GM21447 (cell line): Measurements from ENCODE around the gene TOX2.

Experiments
- ATAC-seq: cut with Tn5 transposase; IDR thresholded peaks from one replicate; pipeline ENCODE4 v1.9.1; 2021; ENCODE audit not compliant: unreplicated experiment

Gene TOX2

GRCh38 chr20:44092551-44093248 lies 178.0 kb downstream of the TOX2 start:
- no peak for ATAC-seq

- ATAC-seq = no peak
Measured at GRCh38 chr20:44093249-44093582, 178.6 kb downstream of the TOX2 start.

DNA sequence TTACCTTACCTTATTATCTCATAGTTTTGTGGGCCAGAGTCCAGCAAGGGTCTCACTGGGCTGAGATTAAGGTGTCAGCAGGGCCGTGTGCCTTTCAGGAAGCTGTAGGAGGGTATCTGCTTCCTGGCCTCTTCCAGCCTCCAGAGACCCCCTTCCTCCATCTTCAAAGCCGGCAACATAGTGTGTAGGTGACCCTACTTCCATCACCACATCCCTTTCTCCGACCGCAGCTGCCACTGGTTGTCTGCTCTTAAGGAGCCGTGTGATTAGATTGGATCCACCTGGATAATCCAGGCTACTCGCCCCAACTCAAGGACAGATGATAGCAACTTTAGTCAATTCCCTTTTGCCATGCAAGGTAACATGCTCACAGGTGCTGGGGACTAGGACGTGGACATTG lies 181.2 kb downstream of the TOX2 start:
- no peak for ATAC-seq

DNA sequence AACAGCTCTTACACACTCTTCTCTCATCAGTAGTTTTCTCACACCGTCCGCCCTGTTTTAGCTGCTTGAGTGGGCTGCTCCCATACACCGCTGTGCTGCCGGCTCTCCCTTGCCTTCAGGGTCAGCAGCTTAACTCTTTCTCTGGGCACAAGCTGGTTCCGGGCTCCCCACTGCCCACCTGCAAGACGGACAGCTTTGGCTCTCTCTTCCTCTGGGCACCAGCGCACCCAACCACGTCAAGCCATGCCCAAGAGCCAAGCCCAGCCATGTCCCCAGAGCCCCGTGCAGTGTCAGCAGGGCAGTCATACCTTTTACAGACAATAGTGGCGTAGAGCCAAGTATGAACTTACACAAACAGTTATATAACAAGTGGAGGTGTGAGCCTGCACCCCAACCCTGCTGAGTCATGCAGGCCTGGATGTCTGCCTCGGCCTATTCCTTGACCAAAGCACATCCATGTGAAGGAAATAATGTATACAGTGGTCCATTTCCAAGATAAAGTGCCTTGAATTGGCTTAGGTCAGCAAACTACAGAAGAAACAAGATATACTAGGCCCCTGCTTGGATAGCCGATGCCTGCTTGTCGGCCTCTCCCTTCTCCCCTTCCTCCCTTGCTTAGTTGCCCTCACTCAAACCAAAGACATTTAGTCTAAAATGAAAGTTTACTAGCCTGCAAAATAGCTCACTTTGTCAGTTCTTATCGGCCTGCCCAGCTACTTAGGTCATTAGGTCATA lies 183.0 kb downstream of the TOX2 start:
- ATAC-seq = no peak

GRCh38 chr20:44098256-44098630 lies 183.6 kb downstream of the TOX2 start:
- ATAC-seq = no peak

DNA sequence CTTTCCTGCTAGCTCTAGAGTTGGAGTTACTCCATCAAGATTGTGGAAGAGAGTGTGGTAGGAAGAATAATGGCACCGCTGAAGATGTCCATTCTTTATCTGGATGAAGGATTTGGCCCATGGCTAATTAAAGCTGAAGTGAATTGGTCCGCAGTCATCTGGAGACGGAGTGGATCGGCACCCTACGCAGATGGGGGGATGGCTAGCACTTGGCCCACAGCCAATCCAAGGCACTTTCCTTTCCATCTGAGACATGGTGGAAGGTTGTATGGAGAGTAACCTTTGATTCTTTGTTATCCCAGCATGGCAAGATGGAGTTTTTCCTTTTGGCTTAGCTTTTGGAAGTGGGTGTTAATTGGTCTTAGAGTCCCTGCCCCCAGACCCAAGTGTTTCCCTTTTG lies 184.0 kb downstream of the TOX2 start:
- ATAC-seq = no peak

DNA sequence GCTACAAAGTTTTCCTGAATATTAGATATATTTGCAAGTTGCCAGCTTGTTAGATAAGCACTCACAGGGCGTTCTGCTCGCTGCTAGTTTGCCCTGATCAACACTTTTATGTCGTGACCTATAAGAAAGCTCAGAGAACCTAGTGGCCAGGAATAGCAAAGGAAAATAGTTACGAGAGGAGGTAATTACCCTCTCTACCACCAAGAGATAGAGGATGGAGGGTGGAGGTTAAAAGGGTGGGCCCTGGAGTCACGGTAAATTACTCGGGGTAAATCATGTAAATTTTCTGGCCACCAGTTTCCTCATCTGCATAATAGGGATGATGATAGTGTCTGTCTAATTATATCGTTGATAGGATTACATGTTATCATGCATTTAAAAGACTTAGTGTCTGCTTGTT lies 185.2 kb downstream of the TOX2 start:
- no peak for ATAC-seq

DNA sequence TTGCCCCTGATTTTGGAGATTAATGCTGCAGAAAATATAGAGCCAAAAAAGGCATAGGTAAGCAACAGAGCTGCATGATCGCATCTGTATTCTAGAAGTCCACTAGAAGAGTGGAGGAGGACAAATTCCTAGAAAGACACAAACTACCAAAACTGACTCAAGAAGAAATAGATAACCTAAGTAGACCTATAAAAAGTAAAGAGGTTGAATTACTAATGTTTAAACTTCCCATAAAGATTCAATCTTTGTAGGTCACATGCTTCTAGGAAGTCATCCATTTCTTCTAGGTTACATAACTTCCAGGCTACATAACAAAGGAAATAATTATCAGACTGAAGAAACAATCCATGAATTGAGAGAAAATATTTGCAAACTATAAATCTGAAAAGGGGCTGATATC lies 187.9 kb downstream of the TOX2 start:
- ATAC-seq = no peak

GRCh38 chr20:44104798-44105517 lies 190.3 kb downstream of the TOX2 start:
- no peak for ATAC-seq

DNA sequence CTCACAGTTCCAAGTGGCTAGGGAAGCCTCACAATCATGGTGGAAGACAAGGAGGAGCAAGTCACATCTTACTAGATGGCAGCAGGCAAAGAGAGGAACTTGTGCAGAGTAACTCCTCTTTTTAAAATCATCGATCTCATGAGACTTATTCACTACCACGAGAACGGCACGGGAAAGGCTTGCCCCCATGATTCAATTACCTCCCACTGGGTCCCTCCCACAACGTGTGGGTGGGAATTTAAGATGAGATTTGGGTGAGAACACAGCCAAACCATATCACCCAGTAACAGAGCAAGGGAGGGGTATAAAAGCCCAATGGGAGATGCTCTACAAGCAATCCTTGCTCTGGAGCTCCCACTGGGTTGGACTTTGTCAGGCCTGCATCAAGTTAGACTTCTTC lies 192.0 kb downstream of the TOX2 start:
- no peak for ATAC-seq

- no peak for ATAC-seq
Measured at GRCh38 chr20:44109951-44110361, 195.3 kb downstream of the TOX2 start.

DNA sequence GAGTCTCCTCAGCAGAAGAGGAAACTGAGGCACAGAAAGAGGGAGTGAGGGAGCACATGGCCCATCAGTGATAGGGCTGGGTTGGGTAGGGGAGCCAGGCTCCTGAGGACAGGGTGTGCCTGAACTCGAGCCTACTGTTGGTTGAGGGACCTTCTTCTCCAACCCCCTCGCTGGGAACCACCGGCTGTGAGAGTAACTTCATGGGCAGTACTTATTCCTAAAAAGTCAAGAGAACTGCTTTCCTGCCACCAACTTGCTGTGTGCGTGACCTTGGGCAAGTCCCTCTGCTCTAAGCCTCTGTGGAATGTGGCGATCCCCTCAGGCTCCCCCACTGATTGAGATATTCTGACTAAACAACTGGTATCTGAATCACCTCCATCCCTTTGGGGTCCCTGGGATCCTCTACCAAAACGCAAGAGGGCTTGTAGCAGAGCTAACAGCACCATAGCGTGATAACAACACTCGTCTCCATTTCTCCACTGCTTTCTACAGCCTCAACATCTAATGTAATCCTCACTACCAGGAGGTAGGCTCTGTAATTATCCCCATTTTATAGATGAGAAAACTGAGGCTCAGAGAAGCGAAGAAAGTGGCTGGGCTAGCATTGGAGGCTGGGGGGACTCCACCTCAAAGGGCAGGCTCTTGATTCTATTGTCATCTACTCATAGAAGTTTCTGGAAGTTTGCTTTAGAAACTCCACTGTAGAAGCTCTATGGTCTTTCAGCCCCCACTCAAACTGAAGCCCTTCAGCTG lies 196.3 kb downstream of the TOX2 start:
- no peak for ATAC-seq

DNA sequence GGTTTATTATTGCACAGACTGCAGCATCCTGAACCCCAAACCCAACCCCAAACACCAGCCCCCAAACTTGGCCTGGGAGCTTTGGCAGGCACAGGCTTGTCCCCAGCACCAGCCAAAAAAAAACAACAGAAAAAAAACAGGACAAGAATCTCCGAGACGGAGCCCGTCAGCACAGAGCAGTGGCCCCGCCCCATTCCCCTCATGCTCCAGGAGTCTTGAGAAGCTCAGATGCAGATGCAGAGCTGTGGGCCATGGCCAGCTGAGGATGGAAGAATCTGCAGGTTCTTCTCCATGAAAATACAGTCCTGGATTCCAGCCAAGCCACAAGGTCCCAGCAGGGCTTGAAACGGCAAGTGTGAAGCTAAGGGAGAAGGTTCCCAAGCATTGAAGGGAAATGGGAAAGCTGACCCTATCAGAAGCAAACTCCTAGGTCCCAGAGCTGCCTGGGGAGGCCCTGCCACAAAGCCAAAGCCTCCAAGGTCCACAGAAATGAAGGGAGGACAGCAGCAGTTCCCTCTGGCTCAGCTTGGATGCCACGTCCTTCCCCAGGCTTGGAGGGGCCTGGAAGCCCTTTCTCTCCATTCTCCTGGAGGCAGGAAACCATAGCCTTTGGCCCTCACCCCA lies 197.2 kb downstream of the TOX2 start:
- ATAC-seq = no peak

- no peak for ATAC-seq
Measured at GRCh38 chr20:44112456-44112855, 197.8 kb downstream of the TOX2 start.

DNA sequence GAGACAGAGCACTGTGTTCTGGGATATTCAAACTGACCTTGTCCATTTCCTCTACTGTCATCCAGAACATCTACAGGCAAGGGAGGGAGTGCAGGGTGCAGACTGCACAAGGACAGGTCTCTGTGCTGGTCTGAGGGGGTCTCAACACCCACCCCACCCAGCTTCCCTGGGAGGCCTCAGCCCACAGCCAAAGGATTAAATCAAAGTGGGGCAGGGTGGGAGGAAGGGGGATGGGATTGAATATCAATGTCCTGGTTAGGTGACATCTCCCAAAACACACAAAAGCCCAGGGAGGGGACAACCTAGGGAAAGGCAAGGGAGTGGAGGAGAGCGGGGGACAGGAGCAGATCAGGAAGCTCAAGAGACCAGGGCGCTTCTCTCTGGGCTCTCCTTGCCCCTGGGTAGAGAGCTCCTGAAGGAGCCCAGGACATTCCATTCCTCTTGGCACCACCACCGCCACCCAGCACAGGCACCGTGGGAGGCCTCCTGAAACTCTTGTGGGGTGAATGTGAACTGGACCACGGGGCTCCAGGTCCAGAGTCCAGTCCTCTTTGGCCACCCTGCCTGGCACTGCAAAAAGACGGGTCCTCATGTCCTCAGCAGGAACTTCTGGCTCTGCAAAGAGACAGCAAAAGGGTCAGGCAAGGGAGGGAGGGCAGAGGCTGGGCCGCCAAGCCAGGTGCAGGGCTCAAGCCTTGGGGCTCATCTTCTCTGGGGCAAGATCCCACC lies 198.4 kb downstream of the TOX2 start:
- no peak for ATAC-seq

- ATAC-seq = no peak
Measured at GRCh38 chr20:44113618-44114376, 199.1 kb downstream of the TOX2 start.

- ATAC-seq = no peak
Measured at GRCh38 chr20:44115181-44115580, 200.5 kb downstream of the TOX2 start.

DNA sequence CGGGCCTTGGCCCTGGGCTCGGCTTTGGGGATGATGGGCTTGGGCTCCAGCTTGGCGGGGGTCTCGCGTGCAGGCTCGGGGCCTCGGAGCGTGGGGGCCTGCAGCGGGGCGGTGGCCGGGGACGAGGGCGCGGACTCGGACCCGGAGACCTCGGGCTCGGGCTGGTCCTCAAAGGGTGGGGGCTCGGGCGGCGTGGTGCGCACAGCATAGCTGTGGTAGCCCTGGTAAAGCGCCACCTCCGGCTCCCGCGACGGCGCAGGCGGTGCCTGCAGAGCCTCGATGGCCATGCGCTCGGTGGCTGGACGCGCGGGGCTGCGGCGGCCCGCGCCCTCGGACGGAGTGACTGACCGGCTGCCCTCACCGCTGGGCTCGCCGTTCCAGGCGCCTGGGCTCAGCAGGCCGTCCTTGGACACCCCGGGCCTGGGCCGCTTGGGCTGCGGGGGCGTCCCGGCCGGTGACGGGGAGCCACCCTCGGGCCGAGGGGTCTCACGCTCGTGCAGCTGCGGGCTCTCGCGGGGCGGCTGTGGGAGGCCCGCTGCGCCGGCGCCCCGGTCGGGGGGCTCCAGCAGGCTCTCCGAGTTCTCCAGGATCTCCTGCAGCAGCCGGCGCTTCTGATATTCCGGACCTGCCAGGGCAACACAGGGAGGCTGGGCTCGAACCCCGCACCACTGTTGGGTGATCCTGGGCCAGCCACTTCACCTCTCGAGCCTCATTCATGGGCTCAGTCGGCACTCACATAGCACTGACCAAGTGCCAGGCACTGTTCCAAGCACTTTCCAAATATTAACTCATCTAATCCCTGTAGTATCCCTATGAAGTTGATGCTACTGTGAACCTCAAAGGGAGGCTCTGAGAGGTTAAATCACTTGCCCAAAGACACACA lies 201.4 kb downstream of the TOX2 start:
- no peak for ATAC-seq
